8988T (cell line): ENCODE data around the gene IFNG.

ENCODE experiments used
- DNase-seq: peaks from one replicate; pipeline ENCODE4 v3.0.0; 2011

Gene IFNG

DNA sequence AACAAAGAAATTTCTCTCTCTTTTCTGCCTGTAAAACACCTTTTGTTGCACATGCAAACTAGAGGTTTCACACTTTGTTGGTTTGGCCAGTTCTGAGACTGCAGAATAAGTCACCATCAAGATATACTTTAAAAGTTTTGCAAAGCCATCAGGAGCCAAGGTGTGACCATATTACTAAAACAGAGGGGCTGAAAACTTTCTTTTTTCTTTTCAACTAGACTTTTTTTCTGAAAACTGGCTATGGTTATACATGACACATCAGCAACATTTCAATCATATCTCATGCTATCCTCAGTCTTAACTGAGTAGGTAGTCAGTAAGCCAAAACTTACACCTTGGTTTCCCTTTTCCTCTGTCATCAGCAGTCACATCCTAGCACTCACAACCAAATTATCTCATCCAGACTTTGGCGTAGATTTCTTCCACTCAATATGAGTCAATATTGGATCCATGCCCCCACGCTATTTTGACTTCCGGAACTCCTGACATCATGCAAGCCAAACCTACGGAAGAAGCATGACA is 4.1 kb upstream of the IFNG start:
- DNase-seq, result no peak

DNA sequence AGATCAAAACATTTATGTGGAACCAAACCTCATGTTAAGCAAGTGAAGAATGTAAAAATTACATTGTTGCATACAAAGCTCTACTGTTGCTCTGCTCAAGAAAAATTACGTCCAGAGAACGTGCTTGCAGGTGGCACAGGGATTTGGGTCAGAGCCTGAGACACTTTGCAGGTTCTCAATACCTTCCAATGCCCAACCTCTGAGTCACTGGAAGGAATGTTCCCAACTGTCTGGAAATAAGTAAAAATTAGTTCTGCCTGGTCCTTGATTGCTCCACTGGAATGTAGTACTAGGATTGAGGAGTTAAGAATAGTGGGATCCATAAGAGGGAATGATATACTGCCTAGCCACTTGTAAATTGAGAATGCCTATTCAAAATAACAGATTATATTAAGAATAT is 2.8 kb upstream of the IFNG start:
- no peak for DNase-seq

DNA sequence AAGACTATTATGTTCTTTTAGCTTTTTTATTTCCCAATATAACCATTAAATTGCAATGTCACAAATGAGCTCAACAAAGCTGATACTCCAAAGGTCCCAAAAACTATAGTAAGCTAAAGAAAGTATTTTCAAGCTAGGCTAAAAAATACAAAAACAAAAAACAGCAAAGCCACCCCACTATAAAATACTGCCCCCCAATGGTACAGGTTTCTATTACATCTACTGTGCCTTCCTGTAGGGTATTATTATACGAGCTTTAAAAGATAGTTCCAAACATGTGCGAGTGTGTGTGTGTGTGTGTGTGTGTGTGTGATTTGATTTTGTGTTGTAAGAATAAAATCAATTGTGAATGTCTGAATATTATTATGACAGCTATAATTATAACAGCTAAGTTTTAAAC is 1.1 kb downstream of the IFNG start:
- no peak for DNase-seq

DNA sequence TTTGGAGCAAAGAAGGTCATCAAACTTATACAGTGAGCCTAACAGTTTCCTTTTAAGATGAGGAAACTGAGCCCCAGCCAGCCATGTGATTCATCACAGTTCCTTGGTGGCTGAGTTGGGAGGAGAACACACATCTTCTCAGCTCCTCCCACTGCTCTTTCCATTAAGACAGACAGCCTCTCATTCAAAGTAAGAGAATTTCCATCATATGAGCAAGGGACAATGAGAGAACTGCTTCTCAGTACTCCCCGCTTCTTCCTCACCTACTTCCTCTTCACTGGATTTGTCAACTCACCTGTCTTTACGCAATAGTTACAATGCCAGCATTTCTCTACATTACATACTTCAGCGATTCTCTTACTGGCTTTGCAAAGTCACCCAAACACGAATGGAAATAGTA is 2.2 kb downstream of the IFNG start:
- no peak for DNase-seq

DNA sequence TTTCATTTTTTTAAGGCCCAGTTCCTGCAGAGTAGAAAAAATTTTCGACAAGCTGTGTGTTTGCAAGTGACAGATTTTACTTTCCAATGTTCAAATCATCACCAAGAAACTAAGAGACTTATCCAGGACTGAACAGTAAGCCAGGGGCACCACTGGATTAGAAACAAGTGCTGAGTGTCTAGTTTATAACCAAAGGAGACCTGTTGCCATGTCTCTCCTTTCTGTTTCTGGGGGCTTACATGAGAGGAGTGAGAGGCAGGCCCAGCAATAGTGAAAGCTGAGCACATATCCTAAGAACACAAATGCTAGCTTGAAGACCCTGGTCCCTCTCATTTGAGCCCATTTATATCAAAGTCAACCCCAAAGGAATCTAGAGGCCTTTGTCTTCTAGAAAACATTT is 2.9 kb downstream of the IFNG start:
- no peak for DNase-seq

DNA sequence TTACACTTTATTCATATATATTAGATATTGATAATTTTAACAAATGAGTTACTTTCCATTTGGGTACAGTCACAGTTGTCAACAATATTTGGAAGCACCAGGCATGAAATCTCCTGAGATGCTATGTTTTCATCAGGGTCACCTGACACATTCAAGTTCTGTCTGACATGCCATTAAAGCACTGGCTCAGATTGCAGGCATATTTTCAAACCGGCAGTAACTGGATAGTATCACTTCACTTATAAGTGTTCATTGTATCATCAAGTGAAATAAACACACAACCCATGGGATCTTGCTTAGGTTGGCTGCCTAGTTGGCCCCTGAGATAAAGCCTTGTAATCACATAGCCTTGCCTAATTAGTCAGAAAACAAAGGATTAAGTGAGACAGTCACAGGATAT is 4.8 kb downstream of the IFNG start:
- no peak for DNase-seq

DNA sequence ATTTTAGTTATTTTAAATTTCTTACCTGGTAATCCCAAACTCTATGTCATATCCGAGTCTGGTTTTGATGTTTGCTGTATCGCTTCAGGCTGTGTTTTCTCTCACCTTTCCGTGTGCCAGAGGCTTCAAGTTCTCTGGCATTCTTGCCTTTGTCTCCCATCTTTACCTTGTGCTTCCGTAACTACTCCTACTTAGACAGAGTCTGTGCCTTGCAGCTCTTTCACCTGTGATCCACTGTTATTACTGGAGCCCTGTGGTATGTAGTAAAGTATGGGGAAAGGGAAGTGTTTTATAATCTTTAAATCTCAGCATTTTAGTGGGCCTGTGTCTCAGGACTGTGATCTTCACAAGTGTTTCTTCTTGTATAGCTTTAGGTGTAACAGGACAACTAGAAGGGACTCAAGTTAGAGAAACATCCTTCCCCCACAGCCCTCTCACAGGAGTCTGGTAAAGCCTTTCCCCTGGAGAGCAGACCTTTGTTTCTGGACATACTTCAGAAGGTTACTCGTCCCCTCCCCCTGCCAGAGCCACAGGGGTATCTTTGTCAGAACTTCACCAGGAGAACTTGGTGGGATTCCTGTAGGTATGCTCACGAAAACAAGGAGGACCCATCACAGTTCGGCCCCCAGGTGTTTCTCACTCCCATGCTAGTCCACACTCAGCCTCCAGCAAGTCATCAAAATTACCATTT is 11.1 kb downstream of the IFNG start:
- DNase-seq, result no peak

DNA sequence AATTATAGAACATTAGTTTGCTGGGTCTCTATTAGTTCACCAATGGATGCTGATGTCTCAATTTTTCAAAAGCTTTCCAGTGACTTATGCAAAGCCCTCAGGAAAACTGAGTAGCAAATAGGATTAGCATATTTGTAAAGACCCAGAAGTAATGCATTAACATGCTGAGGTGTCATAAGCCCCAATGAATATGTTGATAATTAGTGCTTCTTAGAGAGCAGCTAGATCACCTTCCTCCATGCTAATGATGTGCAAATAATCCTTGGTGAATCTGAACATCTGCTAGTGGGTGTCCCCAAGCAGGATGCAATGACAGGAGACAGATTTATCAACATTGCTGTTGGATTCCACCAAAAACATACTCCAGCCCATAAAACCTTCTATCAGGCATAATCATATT is 19.0 kb downstream of the IFNG start:
- DNase-seq, result no peak

DNA sequence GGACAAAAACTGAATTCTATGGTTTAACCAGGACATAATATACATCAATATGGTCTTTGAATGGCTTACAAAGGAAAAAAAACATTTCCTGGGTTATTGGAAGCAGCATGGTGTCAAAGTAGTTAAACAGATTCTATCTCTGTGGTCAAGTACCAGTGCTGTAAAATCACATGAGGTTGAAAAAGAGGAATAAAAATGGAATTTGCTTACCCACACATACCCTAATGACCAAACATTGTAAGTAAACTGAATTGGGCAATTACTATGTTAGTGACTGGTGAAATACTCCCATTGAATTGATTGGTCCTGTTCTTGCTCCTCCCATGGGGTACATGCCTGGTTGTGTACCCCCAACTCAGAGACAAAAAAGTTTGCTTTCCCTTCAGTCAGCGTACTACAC is 19.6 kb downstream of the IFNG start:
- no peak for DNase-seq

DNA sequence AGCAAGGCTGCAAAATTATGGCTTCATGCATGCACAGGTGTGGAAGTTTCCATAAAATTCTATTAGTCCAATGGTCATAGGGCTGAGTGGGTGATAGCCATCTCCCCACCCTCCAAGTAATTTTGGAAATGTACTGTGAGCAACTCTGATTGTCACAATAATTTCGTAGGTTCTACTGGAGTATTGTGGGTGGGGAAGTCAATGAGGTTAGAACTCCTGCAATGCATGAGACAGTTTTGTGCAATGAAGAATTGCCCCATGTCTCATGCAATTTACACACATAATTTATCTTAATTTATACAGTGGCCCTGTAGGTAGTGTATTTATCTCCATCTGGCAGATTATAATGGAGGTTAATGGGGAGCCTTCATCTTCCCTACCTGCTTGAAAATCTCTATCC is 20.5 kb downstream of the IFNG start:
- DNase-seq, result no peak

DNA sequence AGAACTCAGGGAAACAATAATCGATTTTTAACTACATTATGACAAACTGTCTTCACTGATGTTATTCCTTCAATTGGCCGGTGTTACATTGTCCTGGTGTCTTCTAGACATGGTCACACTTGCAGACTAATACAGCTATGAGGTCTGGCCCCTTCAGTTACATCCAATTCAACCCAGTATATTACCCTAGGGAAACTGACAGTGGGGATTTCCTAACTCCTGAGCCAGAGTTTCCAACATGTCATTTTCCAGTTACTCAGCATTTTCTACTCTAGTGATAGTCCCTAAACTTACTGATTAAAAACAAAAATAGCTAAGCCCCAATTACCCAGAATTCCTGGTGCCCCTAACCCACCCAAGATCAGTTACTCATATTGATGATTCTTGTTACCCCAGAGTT is 21.1 kb downstream of the IFNG start:
- no peak for DNase-seq

DNA sequence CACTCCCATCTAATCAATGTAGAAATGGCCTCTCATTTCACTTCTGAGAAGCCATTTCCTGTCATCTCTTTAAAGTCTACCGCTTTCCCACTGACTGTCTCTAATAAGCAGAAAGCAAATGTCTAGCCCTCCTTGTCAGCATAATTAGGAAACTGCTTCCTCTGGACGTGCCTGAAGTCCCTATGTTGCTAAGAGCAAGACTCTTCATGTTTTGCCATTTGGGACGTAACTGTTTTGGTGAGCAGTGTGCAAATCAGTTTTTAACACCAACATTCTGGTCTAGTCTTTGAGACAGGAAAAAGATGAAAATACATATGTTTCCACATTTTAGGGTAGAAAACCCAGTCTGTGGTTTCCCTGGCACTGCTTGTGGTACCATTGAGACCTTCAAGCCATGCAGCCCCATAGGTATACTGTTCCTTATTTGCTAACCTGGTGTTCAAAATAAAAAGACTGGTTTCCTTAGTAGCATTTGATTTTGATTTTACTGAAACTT is 22.2 kb downstream of the IFNG start:
- no peak for DNase-seq

DNA sequence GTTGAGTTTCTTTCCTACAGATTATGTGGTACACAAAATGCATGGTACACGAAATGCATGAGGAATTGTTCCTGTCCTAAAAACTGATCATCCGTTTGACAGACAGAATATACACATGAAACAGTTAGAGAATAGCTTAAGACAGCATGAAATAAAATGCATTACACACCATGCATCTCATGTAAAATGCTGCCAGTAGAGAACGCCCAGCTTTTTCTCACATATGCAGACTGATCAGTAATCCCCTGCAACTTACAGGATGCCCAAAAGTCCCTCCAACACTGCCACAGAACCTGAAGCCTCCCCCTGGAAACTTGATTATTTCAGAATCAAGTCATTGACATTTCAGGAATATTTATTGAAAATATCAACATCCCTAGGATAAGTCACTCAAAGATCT is 24.0 kb downstream of the IFNG start:
- no peak for DNase-seq

DNA sequence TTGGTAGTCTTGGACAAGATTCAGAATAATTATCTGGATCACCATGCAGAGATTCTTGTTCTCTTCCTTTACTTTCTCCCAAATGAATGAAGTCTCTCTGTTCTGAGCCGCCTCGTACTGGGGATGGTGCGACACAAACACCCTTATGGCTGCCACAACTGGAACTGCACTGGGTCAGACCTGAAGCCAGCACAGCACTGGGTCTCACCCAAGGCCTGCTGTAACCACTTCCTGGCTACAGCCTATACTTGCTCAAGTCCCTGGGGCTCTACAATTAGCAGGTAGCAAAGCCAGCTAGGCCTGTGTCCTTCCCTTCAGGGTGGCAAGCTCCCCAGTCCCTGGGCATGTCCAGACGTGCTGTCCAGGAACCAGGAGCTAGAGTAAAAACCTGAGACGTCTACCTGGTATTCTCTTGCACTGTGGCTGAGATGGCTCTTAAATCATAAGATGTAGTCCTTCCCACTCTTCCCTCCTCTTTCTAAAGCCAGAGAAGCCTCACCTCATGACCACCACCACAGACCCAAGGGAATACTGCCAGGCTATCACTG is 27.6 kb downstream of the IFNG start:
- DNase-seq, result no peak

DNA sequence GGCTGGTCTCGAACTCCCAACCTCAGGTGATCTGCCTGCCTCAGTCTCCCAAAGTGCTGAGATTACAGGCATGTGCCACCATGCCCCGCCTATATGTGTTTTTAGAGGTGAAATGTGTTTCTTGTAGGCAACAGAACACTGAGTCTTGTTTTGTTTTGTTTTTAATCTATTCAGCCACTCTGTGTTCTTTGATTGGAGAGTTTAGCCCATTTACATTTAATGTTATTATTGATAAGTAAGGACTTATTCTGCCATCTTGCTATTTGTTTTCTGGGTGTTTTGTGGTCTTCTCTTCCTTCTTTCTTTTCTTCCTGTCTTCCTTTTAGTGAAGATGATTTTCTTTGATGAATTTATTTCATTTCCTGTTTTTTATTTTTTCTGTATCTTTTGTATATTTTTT is 29.6 kb downstream of the IFNG start:
- DNase-seq, result no peak

DNA sequence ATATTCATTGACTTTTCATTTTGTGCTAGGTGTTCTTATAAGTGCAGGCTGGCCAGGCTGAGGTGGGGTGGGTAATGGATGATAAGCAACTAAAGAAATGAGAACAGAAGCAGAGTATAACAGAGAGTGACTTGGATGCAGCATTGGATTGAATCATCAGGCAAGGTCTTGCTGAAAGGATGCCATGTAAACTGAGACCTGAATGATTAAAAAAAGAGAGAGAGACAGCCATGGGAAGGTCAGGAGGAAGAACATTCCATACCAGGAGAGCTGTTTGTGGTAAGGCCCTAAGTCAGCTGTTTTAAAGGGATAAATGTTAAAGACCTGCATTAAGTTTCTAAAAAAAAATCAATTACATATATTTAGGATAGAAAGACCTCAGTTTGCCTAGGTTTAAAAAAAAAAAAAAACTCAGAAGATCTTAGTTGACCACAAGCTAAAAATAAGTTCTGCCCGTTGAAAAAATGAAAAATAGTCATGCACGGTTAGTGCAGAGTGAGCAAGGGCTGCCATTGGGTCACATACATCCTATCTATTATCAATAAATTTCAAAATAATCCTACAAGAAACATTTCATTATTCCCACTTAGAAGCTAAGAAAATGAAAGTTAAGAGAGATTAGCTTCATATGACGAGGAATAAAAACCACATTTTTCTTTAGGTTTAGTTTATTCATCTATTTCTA is 37.2 kb downstream of the IFNG start:
- DNase-seq, result no peak

DNA sequence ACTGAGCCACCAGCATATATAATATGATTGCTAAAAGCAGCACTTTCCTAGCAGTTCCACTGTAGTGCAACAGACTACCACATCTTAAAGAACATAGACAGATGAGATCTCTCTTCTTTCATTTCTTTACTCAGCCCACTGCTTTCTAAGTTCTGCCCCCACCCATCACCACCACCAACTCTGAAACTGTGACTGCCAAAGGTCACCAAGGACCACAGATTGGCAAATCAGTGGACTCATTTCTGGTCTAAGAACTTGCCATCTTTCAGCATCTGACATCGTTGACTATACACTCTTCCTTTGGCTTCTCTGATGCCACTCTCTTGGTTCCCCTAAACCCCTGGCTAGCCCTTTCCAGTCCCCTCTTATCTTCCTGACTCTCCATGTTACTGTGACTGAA is 38.4 kb downstream of the IFNG start:
- no peak for DNase-seq

DNA sequence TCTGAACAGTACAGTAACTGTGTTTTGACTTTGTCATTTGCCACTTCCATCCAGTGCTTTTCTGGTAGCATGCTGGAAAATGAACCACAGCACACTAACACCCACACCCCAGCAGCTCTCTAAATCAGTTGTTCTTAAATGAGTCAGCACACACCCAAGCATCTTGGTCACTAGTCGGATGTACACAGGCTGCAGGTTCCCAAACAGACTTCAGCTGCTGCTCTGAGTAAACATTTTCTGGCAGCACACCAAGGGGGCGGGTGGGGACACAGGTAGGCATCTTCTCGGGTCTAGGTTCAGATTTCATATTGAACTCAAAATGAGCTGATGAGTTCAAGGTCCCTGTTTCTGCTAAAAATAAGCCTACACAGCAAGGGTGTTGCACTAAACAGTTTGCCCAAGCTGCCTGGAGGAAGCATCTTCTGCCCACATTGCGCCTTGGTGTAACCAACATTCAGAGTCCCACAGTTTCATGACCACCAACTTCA is 39.8 kb downstream of the IFNG start:
- no peak for DNase-seq

DNA sequence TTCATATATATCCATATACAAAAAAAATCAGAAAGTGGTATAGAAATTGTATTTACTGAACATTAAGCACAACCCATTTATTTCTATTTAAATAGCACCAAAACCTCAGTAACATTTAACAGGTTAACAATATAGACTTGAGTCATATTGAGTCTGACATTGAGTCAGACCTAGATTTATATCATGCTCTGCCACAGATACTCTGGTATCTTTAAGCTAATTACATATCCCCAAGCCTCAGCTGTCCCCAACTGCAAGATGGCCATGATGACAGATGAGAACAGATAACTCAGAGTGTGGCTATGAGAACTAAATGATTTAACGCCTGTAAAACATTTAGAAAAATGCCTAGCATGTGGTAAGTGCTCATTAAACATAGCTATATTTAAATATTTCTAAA is 40.3 kb downstream of the IFNG start:
- no peak for DNase-seq

DNA sequence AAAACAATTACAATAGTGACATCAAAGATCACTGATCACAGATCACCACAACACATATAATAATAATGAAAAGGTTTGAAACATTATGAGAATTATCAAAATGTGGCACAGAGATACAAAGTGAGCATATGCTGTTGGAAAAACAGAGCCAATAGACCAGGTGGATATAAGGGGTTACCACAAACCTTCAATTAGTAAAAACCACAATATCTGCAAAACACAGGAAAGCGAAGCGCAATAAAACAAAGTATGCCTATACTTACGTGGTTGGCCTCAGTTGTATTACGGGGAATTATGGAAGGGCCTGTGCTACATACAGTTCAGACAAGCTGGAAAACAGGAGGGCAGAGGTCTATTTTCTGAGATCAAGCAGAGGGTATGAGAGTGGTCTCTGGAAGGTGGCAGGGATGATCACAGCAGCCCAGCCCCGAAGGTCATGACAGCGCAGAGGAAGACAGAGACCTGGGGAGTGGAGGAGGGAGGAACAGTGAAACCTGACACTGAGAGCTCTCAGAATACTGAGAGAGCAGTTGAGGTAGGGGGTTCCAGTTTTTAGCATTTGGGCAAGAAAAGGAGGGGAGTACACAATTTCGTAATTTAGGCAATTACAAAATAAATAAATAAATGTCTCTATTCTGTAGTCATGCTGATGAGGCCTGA is 41.3 kb downstream of the IFNG start:
- DNase-seq, result no peak

DNA sequence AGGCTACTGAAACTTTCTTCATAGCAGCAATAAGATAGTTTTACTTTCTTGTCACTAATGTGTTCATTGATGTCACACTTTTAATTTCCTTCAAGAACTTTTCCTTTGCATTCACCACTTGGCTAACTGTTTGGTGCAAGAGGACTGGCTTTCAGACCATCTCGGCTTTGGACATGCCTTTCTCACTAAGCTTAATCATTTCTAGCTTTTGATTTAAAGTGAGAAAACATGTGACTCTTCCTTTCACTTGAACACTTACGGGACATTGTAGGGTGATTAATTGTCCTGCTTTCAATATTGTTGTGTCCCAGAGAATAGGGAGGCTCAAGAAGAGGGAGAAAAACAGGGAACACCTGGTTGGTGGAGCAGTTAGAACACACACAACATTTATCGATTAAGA is 41.9 kb downstream of the IFNG start:
- no peak for DNase-seq

DNA sequence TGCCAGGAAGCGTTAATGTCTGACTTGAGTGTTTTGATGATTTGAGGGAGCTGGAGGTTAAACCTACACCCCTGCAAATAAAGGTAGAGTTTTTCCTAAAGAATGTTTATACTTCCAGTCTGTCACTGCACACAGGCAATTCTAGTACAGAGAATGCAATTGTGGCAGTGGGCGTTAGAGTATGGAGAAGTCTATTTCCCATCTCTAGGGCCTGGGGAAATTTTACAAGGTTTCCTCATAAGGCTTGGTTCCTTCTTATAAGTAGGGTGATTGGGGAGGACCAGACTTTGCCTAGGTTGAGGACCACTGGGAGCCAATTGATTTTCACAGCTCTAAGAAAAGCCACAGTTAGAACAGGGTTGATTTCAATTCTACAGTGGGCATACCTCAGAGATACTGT is 44.3 kb downstream of the IFNG start:
- DNase-seq, result no peak

DNA sequence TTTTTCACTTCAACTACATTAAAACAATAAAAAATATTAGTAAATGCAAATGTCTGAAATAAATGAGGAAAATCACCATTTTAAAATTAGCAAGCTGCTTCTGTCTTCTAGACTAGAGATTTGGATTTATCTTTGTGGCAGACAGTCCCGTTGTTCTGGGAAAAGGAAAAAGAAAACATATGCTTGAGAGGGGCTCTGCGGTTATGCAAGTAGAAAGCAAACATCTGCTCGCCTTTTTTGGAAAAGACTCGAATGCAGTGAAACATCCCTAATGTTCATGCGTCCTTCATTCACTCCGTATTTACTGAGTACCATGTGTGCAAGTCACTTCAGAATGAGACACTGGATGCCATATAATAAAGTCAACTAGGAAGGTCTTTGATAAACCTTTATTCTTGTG is 44.9 kb downstream of the IFNG start:
- no peak for DNase-seq

DNA sequence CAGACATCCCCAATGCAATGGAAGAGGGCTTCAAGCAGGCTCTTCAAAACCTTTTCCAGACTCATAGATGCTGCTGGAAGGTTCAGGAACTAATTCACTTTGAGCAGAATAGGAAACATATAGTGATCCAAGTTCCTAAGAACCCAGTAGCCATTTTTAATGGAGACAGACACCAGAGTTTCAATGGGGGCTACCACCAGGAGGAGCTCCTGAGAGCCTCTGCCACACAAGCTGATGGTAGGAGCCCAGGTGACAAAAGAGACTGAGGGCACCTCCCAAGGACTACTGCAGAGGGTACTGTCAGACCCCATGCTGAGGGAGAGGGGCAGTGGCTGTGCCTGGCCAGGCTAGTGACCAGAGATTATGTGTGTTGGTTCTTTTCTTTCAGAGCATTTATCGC is 45.9 kb downstream of the IFNG start:
- no peak for DNase-seq
